HAP-1 (cell line): Measurements from ENCODE around the gene RAET1L.
"Not testable (repeated sequence)": the region's sequence is repeated elsewhere in the genome, so short reads cannot be mapped to it uniquely, and the experiment has no call there.

Experiments
- DNase-seq, 2 experiments: peaks; one replicate each; pipeline ENCODE4 v3.0.0-alpha.2; 2016 to 2020; ENCODE audit warnings: low spot score in 2 of 2
- H3K27me3 ChIP-seq: fragments of 250-450 bp; sonication (Bioruptor Pico); 2 replicates; pipeline ENCODE4 v1.5.1; 2020; ENCODE audit warnings: low read depth, mild to moderate bottlenecking, moderate library complexity
- H3K36me3 ChIP-seq: fragments of 250-450 bp; sonication (Bioruptor Pico); replicated peaks from 2 replicates; pipeline ENCODE4 v1.5.1; 2020; ENCODE audit warnings: mild to moderate bottlenecking
- H3K4me1 ChIP-seq: fragments of 250-450 bp; sonication (Bioruptor Pico); 2 replicates; pipeline ENCODE4 v1.5.1; 2020; ENCODE audit warnings: mild to moderate bottlenecking
- H3K4me3 ChIP-seq: fragments of 250-450 bp; sonication (Bioruptor Pico); 2 replicates; pipeline ENCODE4 v1.5.1; 2020; ENCODE audit warnings: mild to moderate bottlenecking, moderate library complexity
- H3K9me3 ChIP-seq: fragments of 250-450 bp; sonication (Bioruptor Pico); 2 replicates; pipeline ENCODE4 v1.5.1; 2020; ENCODE audit warnings: mild to moderate bottlenecking, moderate library complexity
- in situ Hi-C: fragments of 300-500 bp; cut with MboI; formaldehyde crosslinking; loops from 3 replicates; pipeline ENCODE4 v1.14.3; 2020; ENCODE audit warnings: low sequenced_read_pairs, inconsistent platforms, mixed read lengths

The RAET1L gene

GRCh38 chr6:150025201-150025917 is at the start of gene RAET1L:
Gene RAET1L (minus strand): TSS chr6:150025532. CDS start chr6:150025471, 61 bp downstream.
- Histone ChIP-seq H3K4me1 (no peaks in the 10 kb centered on the region), H3K9me3 (no peaks in the 10 kb centered on the region), H3K36me3 (no peaks in the 10 kb centered on the region), H3K27me3 (no peaks in the 10 kb centered on the region), H3K4me3 (no peak within 1 kb of the TSS)
- DNase-seq: no peak
- in situ Hi-C loops: no loop called here

GRCh38 chr6:150075034-150075421 is 49.7 kb upstream of the RAET1L start:
- no peak overlapping the region for H3K4me3 ChIP-seq
- in situ Hi-C loops: no loop called here
- H3K36me3 ChIP-seq: no peaks in the 10 kb centered on the region
- H3K4me1 ChIP-seq: no peaks in the 10 kb centered on the region
- H3K27me3 ChIP-seq: no peaks in the 10 kb centered on the region
- no peak for DNase-seq
- no peaks in the 10 kb centered on the region for H3K9me3 ChIP-seq

GRCh38 chr6:150074396-150075033 is 49.2 kb upstream of the RAET1L start:
- not testable (repeated sequence) for H3K27me3 ChIP-seq, DNase-seq, H3K4me3 ChIP-seq, H3K36me3 ChIP-seq, H3K9me3 ChIP-seq, H3K4me1 ChIP-seq
- in situ Hi-C loops: loop anchor here (25.0 kb wide), 1 partner anchor 738 kb away; no protein-coding TSS in a partner anchor

- in situ Hi-C loops: loop anchor here (25.0 kb wide), 1 partner anchor 740 kb away; no protein-coding TSS in a partner anchor
- H3K27me3 ChIP-seq: no peaks in the 10 kb centered on the region
- peaks cover 7% of the 10 kb centered on the region for H3K4me1 ChIP-seq
- H3K4me3 ChIP-seq: no peak overlapping the region
- peak in 1 of 2 experiments; percentile 48 for DNase-seq
- H3K9me3 ChIP-seq: no peaks in the 10 kb centered on the region
- no peaks in the 10 kb centered on the region for H3K36me3 ChIP-seq
These were observed 46.9 kb upstream of the RAET1L start for GRCh38 chr6:150072201-150072600.

GRCh38 chr6:150070236-150070818 is 45.0 kb upstream of the RAET1L start:
- in situ Hi-C loops: loop anchor here (25.0 kb wide), 1 partner anchor 742 kb away; no protein-coding TSS in a partner anchor
- no peaks in the 10 kb centered on the region for H3K9me3 ChIP-seq
- no peaks in the 10 kb centered on the region; the same call in 1 of the 2 replicates for H3K36me3 ChIP-seq
- H3K4me1 ChIP-seq: peaks cover 7% of the 10 kb centered on the region
- DNase-seq: no peak
- no peaks in the 10 kb centered on the region for H3K27me3 ChIP-seq
- no peak overlapping the region for H3K4me3 ChIP-seq

- in situ Hi-C loops: loop anchor here (25.0 kb wide), 1 partner anchor 743 kb away; no protein-coding TSS in a partner anchor
- H3K36me3 ChIP-seq: peaks cover 5% of the 10 kb centered on the region
- H3K4me3 ChIP-seq: no peak overlapping the region
- H3K9me3 ChIP-seq: no peaks in the 10 kb centered on the region
- no peaks in the 10 kb centered on the region for H3K27me3 ChIP-seq
- no peak for DNase-seq
- H3K4me1 ChIP-seq: peaks cover 7% of the 10 kb centered on the region
These were observed 44.4 kb upstream of the RAET1L start for GRCh38 chr6:150069706-150070105.

- Histone ChIP-seq H3K4me1 (peaks cover 7% of the 10 kb centered on the region), H3K36me3 (peaks cover 11% of the 10 kb centered on the region), H3K4me3 (peak within 1 kb of the TSS; percentile 75), H3K9me3 (no peaks in the 10 kb centered on the region), H3K27me3 (no peaks in the 10 kb centered on the region)
- in situ Hi-C loops: loop anchor here (25.0 kb wide), 1 partner anchor 743 kb away; no protein-coding TSS in a partner anchor
- peak; percentile 88 to 95 for DNase-seq
These were observed 43.7 kb upstream of the RAET1L start, which contains the start of gene ULBP3 for GRCh38 chr6:150068720-150069648. Gene ULBP3 (minus strand): TSS chr6:150069121. CDS start chr6:150069066, 55 bp downstream.

GRCh38 chr6:150068151-150068550 is 42.8 kb upstream of the RAET1L start:
- Histone ChIP-seq H3K27me3 (no peaks in the 10 kb centered on the region), H3K9me3 (no peaks in the 10 kb centered on the region), H3K4me1 (peaks cover 7% of the 10 kb centered on the region), H3K36me3 (peaks cover 11% of the 10 kb centered on the region), H3K4me3 (peak overlapping the region; percentile 75)
- in situ Hi-C loops: loop anchor here (25.0 kb wide), 1 partner anchor 744 kb away; no protein-coding TSS in a partner anchor
- no peak for DNase-seq

- Histone ChIP-seq H3K27me3 (no peaks in the 10 kb centered on the region), H3K36me3 (peaks cover 16% of the 10 kb centered on the region), H3K9me3 (no peaks in the 10 kb centered on the region), H3K4me3 (no peak overlapping the region), H3K4me1 (peaks cover 7% of the 10 kb centered on the region)
- DNase-seq: no peak
- in situ Hi-C loops: loop anchor here (25.0 kb wide), 1 partner anchor 747 kb away; no protein-coding TSS in a partner anchor
These were observed 39.8 kb upstream of the RAET1L start for GRCh38 chr6:150065083-150065482.

GRCh38 chr6:150063640-150064039 is 38.3 kb upstream of the RAET1L start:
- no peak for DNase-seq
- H3K36me3 ChIP-seq: peaks cover 16% of the 10 kb centered on the region
- peaks cover 4% of the 10 kb centered on the region; the same call in 1 of the 2 replicates for H3K4me1 ChIP-seq
- no peaks in the 10 kb centered on the region for H3K27me3 ChIP-seq
- in situ Hi-C loops: loop anchor here (25.0 kb wide), 1 partner anchor 749 kb away; no protein-coding TSS in a partner anchor
- H3K9me3 ChIP-seq: no peaks in the 10 kb centered on the region
- no peak overlapping the region for H3K4me3 ChIP-seq

GRCh38 chr6:150059973-150060372 is 34.6 kb upstream of the RAET1L start:
- H3K4me1 ChIP-seq: not testable (repeated sequence)

GRCh38 chr6:150058986-150059385 is 33.7 kb upstream of the RAET1L start:
- Histone ChIP-seq H3K4me1 (no peaks in the 10 kb centered on the region), H3K36me3 (peaks cover 5% of the 10 kb centered on the region), H3K27me3 (peaks cover 5% of the 10 kb centered on the region; the same call in 1 of the 2 replicates), H3K9me3 (no peaks in the 10 kb centered on the region), H3K4me3 (no peak overlapping the region)
- in situ Hi-C loops: loop anchor here (25.0 kb wide), 1 partner anchor 753 kb away; no protein-coding TSS in a partner anchor
- DNase-seq: no peak

More at GRCh38 chr6:150059973-150060372, 34.6 kb upstream of the RAET1L start:
- H3K27me3 ChIP-seq, DNase-seq, H3K4me3 ChIP-seq, H3K9me3 ChIP-seq: not testable (repeated sequence)
- peaks cover 13% of the 10 kb centered on the region for H3K36me3 ChIP-seq
- in situ Hi-C loops: loop anchor here (25.0 kb wide), 1 partner anchor 752 kb away; no protein-coding TSS in a partner anchor
